Common myeloid progenitor, CD34-positive (primary cell): Measurements from ENCODE around the gene HPDL.

Source experiments
- CTCF ChIA-PET: fragments of 350-600 bp; sonication (Branson Sonifier 250); formaldehyde crosslinking; loops from one replicate; lab custom pipeline; 2021; ENCODE audit warnings: antibody characterized with exemption; lab: Charles Lee
- POLR2A ChIA-PET: fragments of 350-600 bp; sonication (Branson Sonifier 250); formaldehyde crosslinking; loops from one replicate; lab custom pipeline; 2021; ENCODE audit warnings: antibody characterized with exemption; lab: Charles Lee
- DNase-seq, 3 donors: peaks; one replicate each; pipeline versions ENCODE4 v3.0.0 to v3.0.0-alpha.2; 2013
- H3K27ac ChIP-seq, 2 experiments: 1 replicate in 1 of 2; 2 replicates in 1 of 2; pipeline ENCODE4 v1.7.0; 2013; ENCODE audit warnings: inconsistent platforms in 2 of 2, low read length in 2 of 2, mild to moderate bottlenecking in 2 of 2, low read depth in 1 of 2, moderate library complexity in 1 of 2; ENCODE audit not compliant: severe bottlenecking in 2 of 2, insufficient read depth in 1 of 2, poor library complexity in 1 of 2
- H3K27me3 ChIP-seq, 5 experiments: replicated peaks in 2 of 5; 1 replicate in 3 of 5; 2 replicates in 2 of 5; pipeline versions ENCODE4 v1.6.1 to v1.7.0; 2013; ENCODE audit warnings: low read length in 4 of 5, mild to moderate bottlenecking in 2 of 5, moderate library complexity in 2 of 5, inconsistent platforms in 1 of 5; ENCODE audit not compliant: insufficient read depth in 5 of 5, control insufficient read depth in 4 of 5
- H3K36me3 ChIP-seq, 4 experiments: 1 replicate in 2 of 4; 2 replicates in 2 of 4; pipeline versions ENCODE4 v1.6.1 to v1.7.0; 2013; ENCODE audit warnings: low read length in 3 of 4, control low read depth in 1 of 4, mild to moderate bottlenecking in 1 of 4; ENCODE audit not compliant: control insufficient read depth in 4 of 4, insufficient read depth in 4 of 4
- H3K4me1 ChIP-seq, 4 experiments: 1 replicate in 3 of 4; 2 replicates in 1 of 4; pipeline versions ENCODE4 v1.6.1 to v1.7.1; 2013; ENCODE audit warnings: low read length in 3 of 4, mild to moderate bottlenecking in 3 of 4, control low read depth in 1 of 4, inconsistent platforms in 1 of 4, moderate library complexity in 1 of 4; ENCODE audit not compliant: control insufficient read depth in 4 of 4, insufficient read depth in 4 of 4; ENCODE audit errors: control extremely low read depth in 1 of 4
- H3K4me3 ChIP-seq, 7 experiments: 1 replicate in 4 of 7; 2 replicates in 3 of 7; pipeline versions ENCODE4 v1.5.1 to v1.7.0; 2013; ENCODE audit warnings: mild to moderate bottlenecking in 7 of 7, low read length in 6 of 7, moderate library complexity in 6 of 7, inconsistent platforms in 2 of 7, low read depth in 2 of 7, control low read depth in 1 of 7; ENCODE audit not compliant: insufficient read depth in 4 of 7, control insufficient read depth in 1 of 7; ENCODE audit errors: extremely low read depth in 1 of 7
- H3K9me3 ChIP-seq, 5 experiments: 1 replicate in 4 of 5; 2 replicates in 1 of 5; pipeline versions ENCODE4 v1.6.1 to v1.7.1; 2013; ENCODE audit warnings: low read length in 4 of 5, mild to moderate bottlenecking in 2 of 5, inconsistent platforms in 1 of 5, low read depth in 1 of 5, moderate library complexity in 1 of 5; ENCODE audit not compliant: control insufficient read depth in 4 of 5, insufficient read depth in 2 of 5; ENCODE audit errors: control extremely low read depth in 1 of 5
- WGBS: methylation state at CpG from one replicate; pipeline ENCODE4 v1.1.5; 2013; ENCODE audit not compliant: insufficient coverage; 5-methylcytosine and 5-hydroxymethylcytosine counted together

Gene HPDL

DNA sequence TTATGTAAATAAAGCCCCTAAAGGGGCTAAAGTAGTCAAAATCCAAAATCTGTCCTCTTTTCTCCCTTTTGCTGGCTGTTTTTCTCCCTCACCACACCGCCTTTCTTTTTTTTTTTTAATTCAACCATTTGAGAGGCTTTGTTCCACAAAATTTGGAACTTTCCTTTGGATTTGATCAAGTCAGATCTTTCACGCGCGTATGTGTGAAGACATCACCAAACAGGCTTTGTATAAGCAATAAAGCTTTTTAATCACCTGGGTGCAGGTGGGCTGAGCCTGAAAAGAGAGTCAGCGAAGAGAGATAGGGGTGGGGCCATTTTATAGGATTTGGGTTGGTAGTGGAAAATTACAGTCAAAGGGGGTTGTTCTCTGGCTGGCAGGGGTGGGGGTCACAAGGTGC lies 5.3 kb upstream of the HPDL start:
- Histone ChIP-seq H3K4me1 (peaks cover 2 to 9% (median 4%) of the 10 kb centered on the region in 4 experiments), H3K27ac (no peak overlapping the region), H3K4me3 (no peak overlapping the region), H3K27me3 (no peaks in the 10 kb centered on the region), H3K36me3 (no peaks in the 10 kb centered on the region), H3K9me3 (no peaks in the 10 kb centered on the region)
- DNase-seq: no peak
- ChIA-PET POLR2A (no interaction called here), CTCF (interaction anchor here (0.6 kb wide), 1 partner anchor 23 kb away, joined by 3 read pairs; no protein-coding TSS in a partner anchor)
- WGBS: 98% methylated on average over 5 of the region's 5 CpGs

GRCh38 chr1:45322486-45323040 lies 4.1 kb upstream of the HPDL start:
- Histone ChIP-seq H3K27me3 (no peaks in the 10 kb centered on the region), H3K4me3 (no peak overlapping the region), H3K36me3 (no peaks in the 10 kb centered on the region), H3K9me3 (no peaks in the 10 kb centered on the region), H3K27ac (no peak overlapping the region), H3K4me1 (peaks cover 2 to 20% (median 15%) of the 10 kb centered on the region in 4 experiments)
- WGBS: 88% methylated on average over 8 of the region's 10 CpGs
- POLR2A ChIA-PET: no interaction called here
- CTCF ChIA-PET: interaction anchor here (0.7 kb wide), 1 partner anchor 298 kb away, joined by 3 read pairs; no protein-coding TSS in a partner anchor
- no peak for DNase-seq

- H3K4me3 ChIP-seq: peak overlapping the region; percentile 46 to 84 (median 76)
- no peak for DNase-seq
- peaks cover 0 to 7% (median 5%) of the 10 kb centered on the region in 4 experiments for H3K36me3 ChIP-seq
- peaks cover 9 to 31% (median 24%) of the 10 kb centered on the region in 4 experiments for H3K4me1 ChIP-seq
- H3K27me3 ChIP-seq: no peaks in the 10 kb centered on the region
- no peak overlapping the region for H3K27ac ChIP-seq
- POLR2A ChIA-PET: interaction anchor here (0.5 to 4.1 kb wide), 4 partner anchors 14 to 596 kb away, joined by 3 to 18 read pairs (median 4); partner anchors contain the start of genes CCDC163, MMACHC, MUTYH and TOE1
- H3K9me3 ChIP-seq: no peaks in the 10 kb centered on the region
- WGBS: 59% methylated on average over 6 of the region's 6 CpGs
- CTCF ChIA-PET: interaction anchor here (1.2 to 3.5 kb wide), 6 partner anchors 9 to 168 kb away, joined by 3 to 13 read pairs (median 7); partner anchors contain the start of genes MUTYH and TOE1
These were observed 716 bp upstream of the HPDL start for GRCh38 chr1:45325851-45326506.

- peaks cover 0 to 24% (median 18%) of the 10 kb centered on the region in 4 experiments for H3K36me3 ChIP-seq
- CTCF ChIA-PET: interaction anchor here (0.6 to 3.5 kb wide), 10 partner anchors 8 to 241 kb away, joined by 3 to 13 read pairs (median 4); partner anchors contain the start of genes MUTYH and TOE1
These were observed 1.2 kb downstream of the HPDL start for GRCh38 chr1:45327644-45328515.

GRCh38 chr1:45328680-45329079 lies 2.0 kb downstream of the HPDL start:
- peaks cover 0 to 32% (median 22%) of the 10 kb centered on the region in 4 experiments for H3K36me3 ChIP-seq
- POLR2A ChIA-PET: interaction anchor here (1.5 to 4.1 kb wide), 2 partner anchors 11 to 598 kb away, joined by 4 to 18 read pairs; partner anchors contain the start of genes MUTYH, RNU5D-1 and TOE1
- no peak overlapping the region for H3K27ac ChIP-seq
- WGBS: 100% methylated on average over 1 of the region's 5 CpGs
- no peaks in the 10 kb centered on the region for H3K9me3 ChIP-seq
- peak overlapping the region in 2 of 7 experiments; percentile 19 to 21 for H3K4me3 ChIP-seq
- peaks cover 9 to 31% (median 24%) of the 10 kb centered on the region in 4 experiments for H3K4me1 ChIP-seq
- CTCF ChIA-PET: interaction anchor here (1.1 to 3.5 kb wide), 2 partner anchors 9 to 165 kb away, joined by 3 to 13 read pairs; no protein-coding TSS in a partner anchor
- no peaks in the 10 kb centered on the region for H3K27me3 ChIP-seq
- no peak for DNase-seq

More at GRCh38 chr1:45327644-45328515, 1.2 kb downstream of the HPDL start:
- DNase-seq: peak in 1 of 3 donors; percentile 19
- POLR2A ChIA-PET: interaction anchor here (0.9 to 4.1 kb wide), 3 partner anchors 12 to 597 kb away, joined by 3 to 18 read pairs (median 4); partner anchors contain the start of genes MUTYH, RNU5D-1 and TOE1
- Histone ChIP-seq H3K4me1 (peaks cover 9 to 31% (median 24%) of the 10 kb centered on the region in 4 experiments), H3K27ac (no peak overlapping the region), H3K27me3 (no peaks in the 10 kb centered on the region), H3K4me3 (peak overlapping the region in 6 of 7 experiments; percentile 46 to 84 (median 76)), H3K9me3 (no peaks in the 10 kb centered on the region)
- 59% methylated on average over 18 of the region's 19 CpGs for WGBS

DNA sequence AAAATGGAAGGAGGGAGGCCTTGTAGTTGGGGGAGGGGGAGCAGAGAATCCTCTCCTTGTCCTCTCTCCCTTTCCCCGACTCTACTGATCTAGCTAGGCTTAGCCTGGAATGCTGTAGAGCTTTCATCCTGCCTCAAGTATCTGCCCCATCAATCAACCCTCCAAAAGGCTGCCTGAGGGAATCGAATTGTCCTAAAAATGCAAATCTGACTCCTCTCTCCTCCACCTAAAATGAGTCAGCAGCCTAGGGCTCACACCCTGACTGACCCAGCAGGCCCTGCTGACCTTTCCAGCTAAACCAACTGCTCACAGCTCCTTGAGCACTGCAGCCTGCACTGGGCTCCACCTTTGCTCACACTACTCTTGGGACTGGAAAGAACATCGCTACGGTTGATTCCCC lies 2.8 kb downstream of the HPDL start:
- ChIA-PET CTCF (interaction anchor here (1.1 to 3.5 kb wide), 2 partner anchors 24 to 164 kb away, joined by 3 to 13 read pairs; no protein-coding TSS in a partner anchor), POLR2A (interaction anchor here (1.5 to 4.1 kb wide), 2 partner anchors 10 to 598 kb away, joined by 4 to 18 read pairs; partner anchors contain the start of genes MUTYH, RNU5D-1 and TOE1)
- WGBS: 89% methylated on average over 3 of the region's 4 CpGs
- peaks cover 9 to 38% (median 31%) of the 10 kb centered on the region in 4 experiments for H3K4me1 ChIP-seq
- no peak for DNase-seq
- peaks cover 0 to 34% (median 24%) of the 10 kb centered on the region in 4 experiments for H3K36me3 ChIP-seq
- no peaks in the 10 kb centered on the region for H3K27me3 ChIP-seq
- no peak overlapping the region for H3K27ac ChIP-seq
- no peak overlapping the region for H3K4me3 ChIP-seq
- H3K9me3 ChIP-seq: no peaks in the 10 kb centered on the region
